Gastroesophageal sphincter (tissue), 3 donors: ENCODE data around the gene DPM1.

Experiments used
- CTCF ChIP-seq, 4 experiments: fragments of 200-600 bp in 2 of 4; fragments of 450-650 bp in 2 of 4; sonication (generic) in 1 of 4; IDR thresholded peaks; one replicate each; pipeline ENCODE4 v1.5.1; 2017 to 2019; ENCODE audit warnings: antibody characterized with exemption in 4 of 4, mild to moderate bottlenecking in 2 of 4, moderate library complexity in 2 of 4
- POLR2A ChIP-seq, 2 donors: fragments of 450-650 bp; IDR thresholded peaks; one replicate each; pipeline ENCODE4 v1.6.1; 2017; ENCODE audit warnings: antibody characterized with exemption in 2 of 2, mild to moderate bottlenecking in 2 of 2, moderate library complexity in 1 of 2

DNA sequence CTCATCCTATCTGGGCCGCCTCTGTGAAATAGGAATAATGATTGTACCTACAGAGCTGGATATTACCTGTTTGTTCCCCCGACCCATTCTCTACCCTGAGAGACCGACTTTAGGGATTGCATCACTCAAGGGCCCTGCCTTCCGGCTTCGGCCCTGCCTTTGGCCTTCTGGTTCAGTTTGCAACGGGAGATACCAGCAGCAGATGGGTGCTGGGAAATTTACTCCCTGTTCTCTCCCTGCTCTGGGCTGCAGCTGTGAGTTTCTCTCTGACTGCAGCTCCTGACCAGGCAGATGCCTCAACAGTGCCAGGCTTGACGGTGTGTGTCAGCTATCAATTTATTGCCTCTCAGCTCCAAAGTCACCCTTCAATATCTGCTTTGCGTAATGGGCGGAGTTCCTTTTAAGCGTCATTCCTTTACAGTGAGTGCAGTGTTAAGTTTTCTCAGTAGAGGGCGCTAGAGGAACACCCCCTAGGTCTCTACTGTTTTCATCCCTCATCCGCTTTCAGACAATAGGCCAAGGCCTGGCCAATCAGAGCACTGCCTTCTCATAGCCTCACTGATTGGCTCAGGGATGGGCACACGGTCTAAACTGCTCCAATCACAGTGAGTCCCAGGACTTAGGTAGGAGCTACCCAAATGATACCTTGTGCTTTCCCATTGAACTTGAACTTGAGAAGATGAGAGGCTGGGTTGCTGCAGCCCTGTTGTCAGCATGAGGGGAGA is 34.6 kb upstream of the DPM1 start:
- TF ChIP-seq POLR2A (IDR thresholded peaks at IDR 0.05) (no peak), CTCF (IDR thresholded peaks at IDR 0.05) (peak in 3 of 4 experiments; percentile 21 to 48 (median 28))
